Right lobe of liver (tissue), 4 donors: ENCODE data around the gene NRIP3.

ENCODE experiments used
- CTCF ChIP-seq, 4 donors: fragments of 200-600 bp in 3 of 4; fragments of 450-650 bp in 1 of 4; IDR thresholded peaks; one replicate each; pipeline versions ENCODE4 v1.5.1 to v1.8.0; 2016 to 2022; ENCODE audit warnings: antibody characterized with exemption in 4 of 4, mild to moderate bottlenecking in 2 of 4
- POLR2A ChIP-seq: fragments of 450-650 bp; IDR thresholded peaks from one replicate; pipeline ENCODE4 v1.6.1; 2017; ENCODE audit warnings: antibody characterized with exemption, mild to moderate bottlenecking
- donor health status: DM: no; HTN: no; CAD: no.
- donor health status: DM: no; HTN: no; CAD: no.
- donor health status: DM: no; HTN: yes; CAD: no.

DNA sequence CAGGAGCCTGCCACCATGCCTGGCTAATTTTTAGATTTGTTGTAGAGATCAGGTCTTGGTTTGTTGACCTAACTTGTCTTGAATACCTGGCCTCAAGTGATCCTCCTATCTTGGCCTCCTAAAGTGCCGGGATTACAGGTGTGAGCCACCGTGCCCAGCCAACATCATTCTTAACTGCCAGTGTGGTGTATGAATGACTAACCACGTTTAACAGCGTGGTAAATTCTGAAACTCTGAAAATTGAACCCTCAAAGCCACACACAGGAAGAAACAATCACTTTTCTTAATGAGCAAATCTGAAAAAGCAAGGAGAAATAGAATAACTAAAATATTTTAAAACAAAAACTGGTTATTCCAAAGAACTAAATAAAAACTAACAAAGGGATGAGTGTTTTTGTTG lies 46.9 kb downstream of the NRIP3 start:
- no peak for TF ChIP-seq POLR2A
- TF ChIP-seq CTCF (IDR thresholded peaks at IDR 0.05), result no peak
